ENCODE data around the gene CORO1C.

The CORO1C gene

GRCh38 chr12:108696111-108696995, 35.0 kb downstream of the CORO1C start:
- Histone ChIP-seq H3K9me3 (no peaks in the 10 kb centered on the region), H3K27ac (peak overlapping the region; percentile 48), H3K27me3 (no peaks in the 10 kb centered on the region), H3K4me3 (ENCODE audit: low read depth in 1 of 2, low read length in 1 of 2) (no peak overlapping the region), H3K4me1 (ENCODE audit: control insufficient read depth in 1 of 2, insufficient read depth in 1 of 2, low read depth in 1 of 2, low read length in 1 of 2) (peaks cover 20 to 25% of the 10 kb centered on the region in 2 experiments), H3K36me3 (peaks cover 27% of the 10 kb centered on the region)
- TF ChIP-seq CTCF (IDR thresholded peaks at IDR 0.05) = no peak

- H3K4me3 ChIP-seq (ENCODE audit: low read depth in 1 of 2, low read length in 1 of 2) = no peak overlapping the region
- no peaks in the 10 kb centered on the region for H3K27me3 ChIP-seq
- no peak for TF ChIP-seq CTCF (IDR thresholded peaks at IDR 0.05)
- no peaks in the 10 kb centered on the region for H3K9me3 ChIP-seq
- H3K4me1 ChIP-seq (ENCODE audit: control insufficient read depth in 1 of 2, insufficient read depth in 1 of 2, low read depth in 1 of 2, low read length in 1 of 2) = peaks cover 35 to 41% of the 10 kb centered on the region in 2 experiments
- H3K27ac ChIP-seq = no peak overlapping the region
- H3K36me3 ChIP-seq = peaks cover 22% of the 10 kb centered on the region
These were observed 36.5 kb downstream of the CORO1C start for GRCh38 chr12:108694812-108695278.

- peak overlapping the region; percentile 85 for H3K27ac ChIP-seq
- peaks cover 12% of the 10 kb centered on the region for H3K36me3 ChIP-seq
- H3K4me1 ChIP-seq (ENCODE audit: control insufficient read depth in 1 of 2, insufficient read depth in 1 of 2, low read depth in 1 of 2, low read length in 1 of 2) = peaks cover 44 to 50% of the 10 kb centered on the region in 2 experiments
- no peak overlapping the region for H3K4me3 ChIP-seq (ENCODE audit: low read depth in 1 of 2, low read length in 1 of 2)
- no peaks in the 10 kb centered on the region for H3K27me3 ChIP-seq
- no peaks in the 10 kb centered on the region for H3K9me3 ChIP-seq
- TF ChIP-seq CTCF (IDR thresholded peaks at IDR 0.05) = no peak
These were observed 37.6 kb downstream of the CORO1C start for GRCh38 chr12:108693751-108694150.

- Histone ChIP-seq H3K4me1 (ENCODE audit: control insufficient read depth in 1 of 2, insufficient read depth in 1 of 2, low read depth in 1 of 2, low read length in 1 of 2) (peaks cover 44 to 50% of the 10 kb centered on the region in 2 experiments), H3K27ac (peak overlapping the region; percentile 85), H3K27me3 (no peaks in the 10 kb centered on the region), H3K4me3 (ENCODE audit: low read depth in 1 of 2, low read length in 1 of 2) (no peak overlapping the region), H3K9me3 (no peaks in the 10 kb centered on the region), H3K36me3 (peaks cover 7% of the 10 kb centered on the region)
- no peak for TF ChIP-seq CTCF (IDR thresholded peaks at IDR 0.05)
These were observed 38.1 kb downstream of the CORO1C start for GRCh38 chr12:108693186-108693730.

GRCh38 chr12:108691998-108692808, 39.1 kb downstream of the CORO1C start:
- Histone ChIP-seq H3K4me3 (ENCODE audit: low read depth in 1 of 2, low read length in 1 of 2) (peak overlapping the region; percentile 51 to 56), H3K27me3 (no peaks in the 10 kb centered on the region), H3K9me3 (no peaks in the 10 kb centered on the region), H3K4me1 (ENCODE audit: control insufficient read depth in 1 of 2, insufficient read depth in 1 of 2, low read depth in 1 of 2, low read length in 1 of 2) (peaks cover 44 to 53% of the 10 kb centered on the region in 2 experiments), H3K27ac (peak overlapping the region; percentile 85), H3K36me3 (peaks cover 3% of the 10 kb centered on the region)
- TF ChIP-seq CTCF (IDR thresholded peaks at IDR 0.05) = no peak

Measured in neutrophil (primary cell).